Caco-2 (cell line): ENCODE data around the gene CCL13. TPM values are rescaled to one million over a fixed set of nuclear protein-coding genes. Genes with fewer than 3 reads are reported as not detected.

Source experiments
- BruUV-seq: library from RNA; stranded (reverse); fragments of 400-500 nt; replicated peaks from 2 replicates; lab custom pipeline; 2021; lab: Mats Ljungman, UMichigan
- CTCF ChIA-PET: fragments of 300-600 bp; sonication (Branson Sonifier 250); formaldehyde crosslinking; loops from one replicate; lab custom pipeline; 2022; ENCODE audit warnings: antibody characterized with exemption; lab: Charles Lee
- POLR2A ChIA-PET: fragments of 300-600 bp; sonication (Branson Sonifier 250); formaldehyde crosslinking; loops from one replicate; lab custom pipeline; 2022; ENCODE audit warnings: antibody characterized with exemption; lab: Charles Lee
- DNase-seq, 2 experiments: peaks; one replicate each; pipeline versions ENCODE4 v3.0.0 to v3.0.0-alpha.2; 2020 to 2022
- H3K27me3 ChIP-seq: replicated peaks from 2 replicates; pipeline ENCODE4 v1.6.0; 2011; ENCODE audit warnings: low read length; ENCODE audit not compliant: control insufficient read depth, insufficient read depth
- H3K36me3 ChIP-seq: 2 replicates; pipeline ENCODE4 v1.5.1; 2011; ENCODE audit warnings: low read length; ENCODE audit not compliant: control insufficient read depth, insufficient read depth
- H3K4me1 ChIP-seq: fragments of 250-450 bp; sonication (Bioruptor Pico); 2 replicates; pipeline ENCODE4 v1.5.1; 2020; ENCODE audit warnings: mild to moderate bottlenecking
- H3K4me3 ChIP-seq: 2 replicates; pipeline ENCODE4 v1.5.1; 2011; ENCODE audit warnings: low read depth, mild to moderate bottlenecking, control low read depth, low read length
- H3K9me3 ChIP-seq: fragments of 250-450 bp; sonication (Bioruptor Pico); 2 replicates; pipeline ENCODE4 v1.5.1; 2020; ENCODE audit warnings: mild to moderate bottlenecking, moderate library complexity
- H3K27ac Mint-ChIP-seq: one replicate; pipeline ENCODE4 v1.8.0; 2022; ENCODE audit warnings: mixed read lengths; ENCODE audit not compliant: unreplicated experiment
- H3K27me3 Mint-ChIP-seq: one replicate; pipeline ENCODE4 v1.8.0; 2022; ENCODE audit warnings: mixed read lengths; ENCODE audit not compliant: insufficient read depth, unreplicated experiment
- H3K36me3 Mint-ChIP-seq: one replicate; pipeline ENCODE4 v1.8.0; 2022; ENCODE audit warnings: mild to moderate bottlenecking, mixed read lengths; ENCODE audit not compliant: insufficient read depth, unreplicated experiment
- H3K4me1 Mint-ChIP-seq: one replicate; pipeline ENCODE4 v1.8.0; 2022; ENCODE audit warnings: low read depth, mixed read lengths; ENCODE audit not compliant: unreplicated experiment
- H3K4me3 Mint-ChIP-seq: one replicate; pipeline ENCODE4 v1.8.0; 2022; ENCODE audit warnings: mild to moderate bottlenecking, moderate library complexity, mixed read lengths; ENCODE audit not compliant: unreplicated experiment
- H3K9me3 Mint-ChIP-seq: one replicate; pipeline ENCODE4 v1.8.0; 2022; ENCODE audit warnings: mixed read lengths; ENCODE audit not compliant: unreplicated experiment
- CTCF ChIP-seq, 2 experiments: fragments of 200-600 bp in 1 of 2; IDR thresholded peaks; 1 replicate in 1 of 2; 2 replicates in 1 of 2; pipeline versions ENCODE4 v1.5.1 to v1.8.0; 2011 to 2022; ENCODE audit warnings: antibody characterized with exemption in 1 of 2, control low read depth in 1 of 2, inconsistent platforms in 1 of 2, low read depth in 1 of 2, low read length in 1 of 2, mild to moderate bottlenecking in 1 of 2, moderate library complexity in 1 of 2; ENCODE audit not compliant: insufficient read depth in 1 of 2, severe bottlenecking in 1 of 2, unreplicated experiment in 1 of 2
- intact Hi-C: fragments of 100-400 bp; cut with micrococcal nuclease; formaldehyde crosslinking; loops from one replicate; pipeline ENCODE4 v1.10.0; 2022; ENCODE audit not compliant: unreplicated experiment
- total RNA-seq: library from RNA; stranded (reverse); gene quantifications from 2 replicates; pipeline ENCODE4 v1.2.3, GENCODE V29; 2022

Gene CCL13
- total RNA-seq, 1 experiment from 2014 or later = not detected

- POLR2A ChIA-PET = no interaction called here
- Mint-ChIP-seq H3K27ac (no peak overlapping the region), H3K4me1 (no peaks in the 10 kb centered on the region), H3K9me3 (no peaks in the 10 kb centered on the region), H3K36me3 (no peaks in the 10 kb centered on the region), H3K27me3 (peaks cover 15% of the 10 kb centered on the region), H3K4me3 (no peak overlapping the region)
- no peak overlapping the region for H3K4me3 ChIP-seq
- TF ChIP-seq CTCF (IDR thresholded peaks at IDR 0.05; ENCODE audit: insufficient read depth in 1 of 2, low read depth in 1 of 2, low read length in 1 of 2, severe bottlenecking in 1 of 2, unreplicated experiment in 1 of 2) = no peak
- H3K9me3 ChIP-seq = no peaks in the 10 kb centered on the region
- no peaks in the 10 kb centered on the region for H3K36me3 ChIP-seq
- no peaks in the 10 kb centered on the region for H3K27me3 ChIP-seq
- H3K4me1 ChIP-seq = no peaks in the 10 kb centered on the region
- BruUV-seq = no TSS peak
- intact Hi-C loops = no loop called here
- DNase-seq = no peak
- CTCF ChIA-PET = no interaction called here
Measured at GRCh38 chr17:34379868-34380267, 23.6 kb downstream of the CCL13 start.

- DNase-seq = no peak
- H3K9me3 ChIP-seq = no peaks in the 10 kb centered on the region
- CTCF ChIA-PET = interaction anchor here (1.6 kb wide), 1 partner anchor 21 kb away, joined by 5 read pairs; no protein-coding TSS in a partner anchor
- H3K4me3 ChIP-seq = no peak overlapping the region
- H3K9me3 Mint-ChIP-seq = no peaks in the 10 kb centered on the region
- no peak for TF ChIP-seq CTCF (IDR thresholded peaks at IDR 0.05; ENCODE audit: insufficient read depth in 1 of 2, low read depth in 1 of 2, low read length in 1 of 2, severe bottlenecking in 1 of 2, unreplicated experiment in 1 of 2)
- no peaks in the 10 kb centered on the region for H3K4me1 Mint-ChIP-seq
- H3K27me3 Mint-ChIP-seq = peaks cover 22% of the 10 kb centered on the region
- intact Hi-C loops = no loop called here
- no TSS peak for BruUV-seq
- H3K4me3 Mint-ChIP-seq = no peak overlapping the region
- H3K27me3 ChIP-seq = no peaks in the 10 kb centered on the region; the same call in 1 of the 2 replicates
- H3K4me1 ChIP-seq = no peaks in the 10 kb centered on the region
- no peaks in the 10 kb centered on the region for H3K36me3 Mint-ChIP-seq
- POLR2A ChIA-PET = interaction anchor here (0.6 kb wide), 2 partner anchors 9 to 598 kb away, joined by 3 to 5 read pairs; no protein-coding TSS in a partner anchor
- no peak overlapping the region for H3K27ac Mint-ChIP-seq
- H3K36me3 ChIP-seq = no peaks in the 10 kb centered on the region
Measured at GRCh38 chr17:34382621-34383124, 26.4 kb downstream of the CCL13 start.

GRCh38 chr17:34383216-34383615, 26.9 kb downstream of the CCL13 start:
- CTCF ChIA-PET = interaction anchor here (1.6 kb wide), 1 partner anchor 22 kb away, joined by 5 read pairs; no protein-coding TSS in a partner anchor

More at GRCh38 chr17:34383216-34383615, 26.9 kb downstream of the CCL13 start:
- no peaks in the 10 kb centered on the region for H3K9me3 ChIP-seq
- Mint-ChIP-seq H3K9me3 (no peaks in the 10 kb centered on the region), H3K4me3 (no peak overlapping the region), H3K27me3 (peaks cover 22% of the 10 kb centered on the region), H3K4me1 (no peaks in the 10 kb centered on the region), H3K36me3 (no peaks in the 10 kb centered on the region), H3K27ac (no peak overlapping the region)
- POLR2A ChIA-PET = no interaction called here
- DNase-seq = no peak
- intact Hi-C loops = no loop called here
- no peak overlapping the region for H3K4me3 ChIP-seq
- no peaks in the 10 kb centered on the region; the same call in 1 of the 2 replicates for H3K27me3 ChIP-seq
- no peaks in the 10 kb centered on the region for H3K4me1 ChIP-seq
- no TSS peak for BruUV-seq
- H3K36me3 ChIP-seq = no peaks in the 10 kb centered on the region
- no peak for TF ChIP-seq CTCF (IDR thresholded peaks at IDR 0.05; ENCODE audit: insufficient read depth in 1 of 2, low read depth in 1 of 2, low read length in 1 of 2, severe bottlenecking in 1 of 2, unreplicated experiment in 1 of 2)
